GM12864 (cell line): ENCODE measurements around the gene POLR1G.

ENCODE experiments used
- DNase-seq: peaks from one replicate; pipeline ENCODE4 v3.0.0-alpha.2; 2011; ENCODE audit warnings: low read depth
- H3K4me3 ChIP-seq: 2 replicates; pipeline ENCODE4 v1.5.1; 2011; ENCODE audit warnings: mild to moderate bottlenecking, low read depth, low read length, control low read depth
- TF ChIP-seq, protein P1 (sequence below): IDR thresholded peaks from 2 replicates; pipeline ENCODE4 v1.5.1; 2011; ENCODE audit warnings: low read depth, mild to moderate bottlenecking, moderate library complexity, low read length, control low read depth, inconsistent platforms; ENCODE audit errors: missing control alignments

Gene POLR1G

DNA sequence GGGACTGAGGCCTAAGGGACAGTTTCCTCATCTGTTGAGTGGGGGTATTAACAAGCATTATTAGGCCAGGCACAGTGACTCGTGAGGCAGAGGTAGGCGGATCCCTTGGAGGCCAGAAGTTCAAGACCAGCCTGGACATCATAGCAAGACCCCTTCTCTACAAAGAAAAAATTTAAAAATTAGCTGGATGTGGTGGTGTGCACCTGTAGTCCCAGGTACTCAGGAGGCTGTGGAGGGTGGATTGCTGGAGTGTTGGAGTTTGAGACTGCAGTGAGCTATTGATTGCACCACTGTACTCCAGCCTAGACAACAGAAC lies 50.0 kb downstream of the POLR1G start:
- DNase-seq, result no peak
- H3K4me3 ChIP-seq, result no peak overlapping the region
- TF ChIP-seq, protein P1, sequence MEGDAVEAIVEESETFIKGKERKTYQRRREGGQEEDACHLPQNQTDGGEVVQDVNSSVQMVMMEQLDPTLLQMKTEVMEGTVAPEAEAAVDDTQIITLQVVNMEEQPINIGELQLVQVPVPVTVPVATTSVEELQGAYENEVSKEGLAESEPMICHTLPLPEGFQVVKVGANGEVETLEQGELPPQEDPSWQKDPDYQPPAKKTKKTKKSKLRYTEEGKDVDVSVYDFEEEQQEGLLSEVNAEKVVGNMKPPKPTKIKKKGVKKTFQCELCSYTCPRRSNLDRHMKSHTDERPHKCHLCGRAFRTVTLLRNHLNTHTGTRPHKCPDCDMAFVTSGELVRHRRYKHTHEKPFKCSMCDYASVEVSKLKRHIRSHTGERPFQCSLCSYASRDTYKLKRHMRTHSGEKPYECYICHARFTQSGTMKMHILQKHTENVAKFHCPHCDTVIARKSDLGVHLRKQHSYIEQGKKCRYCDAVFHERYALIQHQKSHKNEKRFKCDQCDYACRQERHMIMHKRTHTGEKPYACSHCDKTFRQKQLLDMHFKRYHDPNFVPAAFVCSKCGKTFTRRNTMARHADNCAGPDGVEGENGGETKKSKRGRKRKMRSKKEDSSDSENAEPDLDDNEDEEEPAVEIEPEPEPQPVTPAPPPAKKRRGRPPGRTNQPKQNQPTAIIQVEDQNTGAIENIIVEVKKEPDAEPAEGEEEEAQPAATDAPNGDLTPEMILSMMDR, result no peak

DNA sequence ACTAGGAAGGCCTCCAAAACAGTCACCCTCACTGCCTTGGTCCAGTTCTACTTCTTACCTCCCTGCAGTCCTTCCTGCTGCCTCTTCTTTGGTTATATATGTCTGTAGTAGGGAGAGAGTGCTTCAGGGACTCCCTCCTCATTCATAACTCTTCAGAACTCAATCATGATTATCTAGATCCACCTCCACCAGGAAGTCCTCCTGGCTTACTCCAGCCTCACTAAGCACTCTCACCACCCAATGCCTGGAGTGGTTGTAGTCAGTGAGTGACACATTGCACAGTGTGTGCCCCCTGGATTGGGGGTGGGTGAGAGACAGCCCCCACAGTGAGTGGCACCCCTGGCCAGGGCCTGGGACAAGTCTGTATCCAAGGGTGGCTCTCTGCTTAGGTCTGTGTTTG lies 51.3 kb downstream of the POLR1G start:
- no peak for DNase-seq
- TF ChIP-seq, protein P1, result no peak
- no peak overlapping the region for H3K4me3 ChIP-seq
